Spleen (tissue), 7 donors: ENCODE results near the gene SSUH2.

Experiments used
- CTCF ChIP-seq, 11 experiments: fragments of 200-600 bp in 7 of 11; fragments of 450-650 bp in 4 of 11; sonication (generic) in 4 of 11; IDR thresholded peaks in 8 of 11; conservative IDR thresholded peaks in 3 of 11; 1 replicate in 7 of 11; 2 replicates in 4 of 11; pipeline versions ENCODE4 v1.4.0 to v1.8.0; 2016 to 2021; ENCODE audit warnings: antibody characterized with exemption in 11 of 11, inconsistent platforms in 4 of 11, mild to moderate bottlenecking in 1 of 11
- POLR2A ChIP-seq, 3 donors: fragments of 450-650 bp; IDR thresholded peaks; one replicate each; pipeline ENCODE4 v1.5.1; 2017; ENCODE audit warnings: antibody characterized with exemption in 3 of 3, mild to moderate bottlenecking in 1 of 3
- donor health status: DM: no; HTN: no; CAD: no; lungs with moderate emphysema.
- donor health status: DM: no; HTN: no; CAD: no.
- donor health status: DM: no; HTN: no; CAD: no.

GRCh38 chr3:8668216-8668615 is 23.6 kb upstream of the SSUH2 start:
- TF ChIP-seq CTCF (IDR thresholded peaks at IDR 0.05 in 8 of 11, conservative IDR thresholded peaks at IDR 0.05 in 3 of 11) (no peak), POLR2A (IDR thresholded peaks at IDR 0.05) (no peak)
